A673 (cell line): ENCODE data around the gene ALDOA. TPM values are rescaled to one million over a fixed set of nuclear protein-coding genes. Genes with fewer than 3 reads are reported as not detected.

Source experiments
- BruUV-seq: library from RNA; stranded (reverse); fragments of 400-500 nt; replicated peaks from 2 replicates; lab custom pipeline; 2021; lab: Mats Ljungman, UMichigan
- CTCF ChIA-PET: fragments of 300-600 bp; sonication (Branson Sonifier 250); formaldehyde crosslinking; loops from one replicate; lab custom pipeline; 2022; ENCODE audit warnings: antibody characterized with exemption; lab: Charles Lee
- POLR2A ChIA-PET: fragments of 300-600 bp; sonication (Branson Sonifier 250); formaldehyde crosslinking; loops from one replicate; lab custom pipeline; 2022; ENCODE audit warnings: antibody characterized with exemption; ENCODE audit not compliant: low non-redundant PET; lab: Charles Lee
- DNase-seq: peaks from one replicate; pipeline ENCODE4 v3.0.0-alpha.2; 2015; ENCODE audit warnings: low spot score
- H3K27ac ChIP-seq: fragments of 200-600 bp; sonication (generic); 2 replicates; pipeline ENCODE4 v1.5.1; 2016; ENCODE audit warnings: mixed run types, low read depth, mild to moderate bottlenecking, mixed read lengths, antibody characterized with exemption, low read length; ENCODE audit not compliant: poor library complexity, severe bottlenecking
- H3K27me3 ChIP-seq: fragments of 200-600 bp; sonication (generic); replicated peaks from 2 replicates; pipeline ENCODE4 v1.6.1; 2017; ENCODE audit warnings: mixed run types, low read depth, mild to moderate bottlenecking, mixed read lengths, antibody characterized with exemption, low read length; ENCODE audit not compliant: insufficient read depth, poor library complexity
- H3K36me3 ChIP-seq: fragments of 200-600 bp; sonication (generic); 2 replicates; pipeline ENCODE4 v1.6.1; 2016; ENCODE audit warnings: mixed run types, mild to moderate bottlenecking, mixed read lengths, antibody characterized with exemption, low read length; ENCODE audit not compliant: insufficient read depth, poor library complexity, severe bottlenecking
- H3K4me1 ChIP-seq: fragments of 200-600 bp; sonication (generic); 2 replicates; pipeline ENCODE4 v1.6.1; 2017; ENCODE audit warnings: mixed run types, mild to moderate bottlenecking, mixed read lengths, antibody characterized with exemption, low read length; ENCODE audit not compliant: insufficient read depth, poor library complexity, severe bottlenecking
- H3K4me3 ChIP-seq: fragments of 200-600 bp; sonication (generic); 2 replicates; pipeline ENCODE4 v1.5.1; 2016; ENCODE audit warnings: low read depth, mixed run types, mild to moderate bottlenecking, mixed read lengths, low read length; ENCODE audit not compliant: poor library complexity, severe bottlenecking
- H3K9me3 ChIP-seq: fragments of 200-600 bp; sonication (generic); 2 replicates; pipeline ENCODE4 v1.6.1; 2016; ENCODE audit warnings: mixed run types, low read depth, mild to moderate bottlenecking, mixed read lengths, antibody characterized with exemption, low read length; ENCODE audit not compliant: poor library complexity, severe bottlenecking
- CTCF ChIP-seq: fragments of 300-800, 200-600 bp; sonication (generic); conservative IDR thresholded peaks from 2 replicates; pipeline ENCODE4 v1.5.1; 2017; ENCODE audit warnings: low read depth, mild to moderate bottlenecking, antibody characterized with exemption, low read length, moderate library complexity, mixed read lengths
- EZH2 ChIP-seq: fragments of 200-600 bp; sonication (generic); IDR thresholded peaks from 2 replicates; pipeline ENCODE4 v1.6.1; 2017; ENCODE audit warnings: borderline replicate concordance, low read depth, mild to moderate bottlenecking, mixed read lengths, antibody characterized with exemption, low read length; ENCODE audit not compliant: poor library complexity, severe bottlenecking
- intact Hi-C: fragments of 100-400 bp; cut with micrococcal nuclease; formaldehyde crosslinking; loops from one replicate; pipeline ENCODE4 v1.10.0; 2022; ENCODE audit not compliant: unreplicated experiment
- total RNA-seq: library from RNA; stranded (reverse); gene quantifications from 2 replicates; pipeline ENCODE4 v1.2.3, GENCODE V29; 2021

The ALDOA gene
- total RNA-seq, 1 experiment from 2014 or later, result 1,729 TPM

- intact Hi-C loops, result no loop called here
These were observed 41.1 kb upstream of the ALDOA start for GRCh38 chr16:30024451-30024850.

GRCh38 chr16:30025156-30025555 is 40.4 kb upstream of the ALDOA start:
- Histone ChIP-seq H3K36me3 (no peaks in the 10 kb centered on the region), H3K27me3 (no peaks in the 10 kb centered on the region), H3K4me1 (no peaks in the 10 kb centered on the region), H3K4me3 (no peak overlapping the region), H3K27ac (no peak overlapping the region), H3K9me3 (no peaks in the 10 kb centered on the region)
- no peak for DNase-seq
- no peak for TF ChIP-seq EZH2
- TF ChIP-seq CTCF, result no peak
- CTCF ChIA-PET, result no interaction called here
- BruUV-seq, result no TSS peak
- intact Hi-C loops, result no loop called here
- POLR2A ChIA-PET, result no interaction called here

More at GRCh38 chr16:30024451-30024850, 41.1 kb upstream of the ALDOA start:
- CTCF ChIA-PET, result no interaction called here
- DNase-seq, result no peak
- POLR2A ChIA-PET, result no interaction called here
- Histone ChIP-seq H3K36me3 (no peaks in the 10 kb centered on the region), H3K4me3 (no peak overlapping the region), H3K27me3 (no peaks in the 10 kb centered on the region), H3K9me3 (no peaks in the 10 kb centered on the region), H3K27ac (no peak overlapping the region), H3K4me1 (no peaks in the 10 kb centered on the region)
- no peak for TF ChIP-seq CTCF
- TF ChIP-seq EZH2, result no peak
- no TSS peak for BruUV-seq

- CTCF ChIA-PET, result no interaction called here
- Histone ChIP-seq H3K4me3 (no peak overlapping the region), H3K4me1 (no peaks in the 10 kb centered on the region), H3K9me3 (no peaks in the 10 kb centered on the region), H3K27ac (no peak overlapping the region), H3K36me3 (no peaks in the 10 kb centered on the region), H3K27me3 (no peaks in the 10 kb centered on the region)
- BruUV-seq, result no TSS peak
- DNase-seq, result no peak
- POLR2A ChIA-PET, result no interaction called here
- intact Hi-C loops, result no loop called here
- TF ChIP-seq CTCF (no peak), EZH2 (no peak)
These were observed 40.0 kb upstream of the ALDOA start for GRCh38 chr16:30025574-30025973.
